ENCODE data around the gene SLC23A3. TPM values are rescaled to one million over a fixed set of nuclear protein-coding genes. Genes with fewer than 3 reads are reported as not detected.

The SLC23A3 gene
- total and polyA plus RNA-seq, 10 of the 15 experiments (the other 5 are each of a cell fraction or from before 2014, with no cell fraction given), result 0.07 to 1.0 (median 0.40) TPM; not detected in 1

DNA sequence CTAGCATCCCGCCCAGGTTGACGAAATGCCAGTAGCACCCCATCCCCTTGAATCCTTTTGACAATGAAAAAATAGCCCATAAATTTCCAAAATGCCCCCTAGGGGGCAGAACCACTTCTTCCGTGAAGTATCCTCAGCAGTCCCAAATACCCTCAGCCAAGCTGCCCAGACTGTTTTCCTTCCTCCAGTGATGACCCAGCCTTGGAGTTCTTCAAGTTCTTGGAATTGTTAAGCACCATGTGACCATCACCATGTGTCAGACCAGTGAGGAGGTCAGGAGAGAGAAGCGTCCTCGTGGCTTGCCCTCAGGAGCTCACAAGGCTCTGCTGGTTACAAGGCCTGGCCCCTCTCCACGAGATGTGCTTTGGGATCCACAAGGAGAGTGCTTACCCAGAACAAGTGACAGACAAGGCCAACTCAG, 1.4 kb upstream of the SLC23A3 start:
- peaks cover 4 to 9% of the 10 kb centered on the region in 2 experiments for H3K36me3 ChIP-seq (ENCODE audit: control insufficient read depth in 2 of 2, insufficient read depth in 2 of 2, low read length in 1 of 2)
- ChIA-PET SMC1A (ENCODE audit: uncharacterized antibody, unreplicated experiment) (interaction anchor here (0.8 to 2.9 kb wide), 10 partner anchors 8 to 149 kb away, joined by 3 to 20 read pairs (median 4); no protein-coding TSS in a partner anchor), CTCF (interaction anchor here (0.7 to 5.6 kb wide), 27 partner anchors 8 to 186 kb away, joined by 3 to 48 read pairs (median 7); partner anchors contain the start of genes DNAJB2, GLB1L, STK16 and ZFAND2B), RAD21 (ENCODE audit: unreplicated experiment) (interaction anchor here (1.0 to 4.1 kb wide), 8 partner anchors 36 to 128 kb away, joined by 3 to 33 read pairs (median 4); partner anchors contain the start of genes GLB1L, STK16, TUBA4A and TUBA4B), POLR2A (interaction anchor here (0.7 to 1.6 kb wide), 3 partner anchors 40 to 180 kb away, joined by 3 to 11 read pairs (median 4); no protein-coding TSS in a partner anchor)
- BruUV-seq (replicated peaks), result no TSS peak
- no peak overlapping the region for H3K4me2 ChIP-seq (ENCODE audit: control insufficient read depth, insufficient read depth)
- H3K9ac ChIP-seq (ENCODE audit: control insufficient read depth, insufficient read depth, low read length), result no peak overlapping the region
- H3K79me2 ChIP-seq (ENCODE audit: control insufficient read depth, insufficient read depth, low read length), result peaks cover 9% of the 10 kb centered on the region
- no peaks in the 10 kb centered on the region for H3K27me3 ChIP-seq (replicated peaks in 1 of 2; ENCODE audit: control insufficient read depth in 2 of 2, insufficient read depth in 2 of 2, low read length in 1 of 2)
- no peaks in the 10 kb centered on the region; the same call in 1 of the 2 replicates for H3K4me1 ChIP-seq (ENCODE audit: control insufficient read depth, insufficient read depth, low read length)
- peak; percentile 78 for FAIRE-seq
- no peak for DNase-seq (ENCODE audit: low read depth, low spot score)
- ATAC-seq, result peak; percentile 61
- H2AFZ ChIP-seq (ENCODE audit: control insufficient read depth, low read depth, low read length), result no peak overlapping the region
- no peaks in the 10 kb centered on the region for H4K20me1 ChIP-seq (ENCODE audit: control insufficient read depth, insufficient read depth)
- H3K27ac ChIP-seq (ENCODE audit: control insufficient read depth, insufficient read depth), result no peak overlapping the region
- H3K4me3 ChIP-seq, result no peak overlapping the region
- intact Hi-C loops (cut with micrococcal nuclease; ENCODE audit: unreplicated experiment) (no loop called here), in situ Hi-C loops (cut with MboI) (loop anchor here (5.0 kb wide), 1 partner anchor 36 kb away; the partner anchor contains the start of gene ZFAND2B)
- 53% methylated on average over 6 of the region's 6 CpGs for WGBS (ENCODE audit: insufficient coverage, insufficient replicate concordance, low lambda C conversion rate, missing lambda C conversion rate)
- no peaks in the 10 kb centered on the region for H3K9me3 ChIP-seq (replicated peaks; ENCODE audit: control insufficient read depth, insufficient read depth, low read length)
- no peak for TF ChIP-seq BACH1 (IDR thresholded peaks at IDR 0.05; ENCODE audit: borderline replicate concordance)
- no peak for TF ChIP-seq HDAC6 (IDR thresholded peaks at IDR 0.05; ENCODE audit: unreplicated experiment)
- TF ChIP-seq CEBPB (IDR thresholded peaks at IDR 0.05; ENCODE audit: borderline replicate concordance in 1 of 2, low read depth in 2 of 2, low read length in 2 of 2), result no peak
- TF ChIP-seq, protein P1, sequence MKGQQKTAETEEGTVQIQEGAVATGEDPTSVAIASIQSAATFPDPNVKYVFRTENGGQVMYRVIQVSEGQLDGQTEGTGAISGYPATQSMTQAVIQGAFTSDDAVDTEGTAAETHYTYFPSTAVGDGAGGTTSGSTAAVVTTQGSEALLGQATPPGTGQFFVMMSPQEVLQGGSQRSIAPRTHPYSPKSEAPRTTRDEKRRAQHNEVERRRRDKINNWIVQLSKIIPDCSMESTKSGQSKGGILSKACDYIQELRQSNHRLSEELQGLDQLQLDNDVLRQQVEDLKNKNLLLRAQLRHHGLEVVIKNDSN (IDR thresholded peaks at IDR 0.05; ENCODE audit: borderline replicate concordance, extremely low read length, insufficient read depth, low read depth, low read length), result no peak
- TF ChIP-seq, protein P2, sequence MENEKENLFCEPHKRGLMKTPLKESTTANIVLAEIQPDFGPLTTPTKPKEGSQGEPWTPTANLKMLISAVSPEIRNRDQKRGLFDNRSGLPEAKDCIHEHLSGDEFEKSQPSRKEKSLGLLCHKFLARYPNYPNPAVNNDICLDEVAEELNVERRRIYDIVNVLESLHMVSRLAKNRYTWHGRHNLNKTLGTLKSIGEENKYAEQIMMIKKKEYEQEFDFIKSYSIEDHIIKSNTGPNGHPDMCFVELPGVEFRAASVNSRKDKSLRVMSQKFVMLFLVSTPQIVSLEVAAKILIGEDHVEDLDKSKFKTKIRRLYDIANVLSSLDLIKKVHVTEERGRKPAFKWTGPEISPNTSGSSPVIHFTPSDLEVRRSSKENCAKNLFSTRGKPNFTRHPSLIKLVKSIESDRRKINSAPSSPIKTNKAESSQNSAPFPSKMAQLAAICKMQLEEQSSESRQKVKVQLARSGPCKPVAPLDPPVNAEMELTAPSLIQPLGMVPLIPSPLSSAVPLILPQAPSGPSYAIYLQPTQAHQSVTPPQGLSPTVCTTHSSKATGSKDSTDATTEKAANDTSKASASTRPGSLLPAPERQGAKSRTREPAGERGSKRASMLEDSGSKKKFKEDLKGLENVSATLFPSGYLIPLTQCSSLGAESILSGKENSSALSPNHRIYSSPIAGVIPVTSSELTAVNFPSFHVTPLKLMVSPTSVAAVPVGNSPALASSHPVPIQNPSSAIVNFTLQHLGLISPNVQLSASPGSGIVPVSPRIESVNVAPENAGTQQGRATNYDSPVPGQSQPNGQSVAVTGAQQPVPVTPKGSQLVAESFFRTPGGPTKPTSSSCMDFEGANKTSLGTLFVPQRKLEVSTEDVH (IDR thresholded peaks at IDR 0.05; ENCODE audit: low read depth, partially characterized antibody), result no peak
- TF ChIP-seq SMC3 (IDR thresholded peaks at IDR 0.05; ENCODE audit: borderline replicate concordance, low read length), result peak; percentile 39; the same call in 1 of the 2 replicates
- no peak for TF ChIP-seq HDAC2 (IDR thresholded peaks at IDR 0.05)
- peak; percentile 52 for TF ChIP-seq RAD21 (IDR thresholded peaks at IDR 0.05; ENCODE audit: insufficient read depth, low read depth, low read length)
- TF ChIP-seq NFYA (IDR thresholded peaks at IDR 0.05; ENCODE audit: borderline replicate concordance, low read depth, low read length), result no peak
- TF ChIP-seq, protein P3, sequence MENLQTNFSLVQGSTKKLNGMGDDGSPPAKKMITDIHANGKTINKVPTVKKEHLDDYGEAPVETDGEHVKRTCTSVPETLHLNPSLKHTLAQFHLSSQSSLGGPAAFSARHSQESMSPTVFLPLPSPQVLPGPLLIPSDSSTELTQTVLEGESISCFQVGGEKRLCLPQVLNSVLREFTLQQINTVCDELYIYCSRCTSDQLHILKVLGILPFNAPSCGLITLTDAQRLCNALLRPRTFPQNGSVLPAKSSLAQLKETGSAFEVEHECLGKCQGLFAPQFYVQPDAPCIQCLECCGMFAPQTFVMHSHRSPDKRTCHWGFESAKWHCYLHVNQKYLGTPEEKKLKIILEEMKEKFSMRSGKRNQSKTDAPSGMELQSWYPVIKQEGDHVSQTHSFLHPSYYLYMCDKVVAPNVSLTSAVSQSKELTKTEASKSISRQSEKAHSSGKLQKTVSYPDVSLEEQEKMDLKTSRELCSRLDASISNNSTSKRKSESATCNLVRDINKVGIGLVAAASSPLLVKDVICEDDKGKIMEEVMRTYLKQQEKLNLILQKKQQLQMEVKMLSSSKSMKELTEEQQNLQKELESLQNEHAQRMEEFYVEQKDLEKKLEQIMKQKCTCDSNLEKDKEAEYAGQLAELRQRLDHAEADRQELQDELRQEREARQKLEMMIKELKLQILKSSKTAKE (IDR thresholded peaks at IDR 0.05; ENCODE audit: low read depth, poor library complexity, severe bottlenecking), result no peak
- 0 out of 2 replicates have a peak, but pooled peaks have one; percentile 33 for TF ChIP-seq POLR2A (IDR thresholded peaks at IDR 0.05; ENCODE audit: low read depth, low read length)
- no peak for TF ChIP-seq CBX3 (IDR thresholded peaks at IDR 0.05; ENCODE audit: borderline replicate concordance, low read depth)
- TF ChIP-seq PAX8 (IDR thresholded peaks at IDR 0.05), result no peak
- TF ChIP-seq, protein P4, sequence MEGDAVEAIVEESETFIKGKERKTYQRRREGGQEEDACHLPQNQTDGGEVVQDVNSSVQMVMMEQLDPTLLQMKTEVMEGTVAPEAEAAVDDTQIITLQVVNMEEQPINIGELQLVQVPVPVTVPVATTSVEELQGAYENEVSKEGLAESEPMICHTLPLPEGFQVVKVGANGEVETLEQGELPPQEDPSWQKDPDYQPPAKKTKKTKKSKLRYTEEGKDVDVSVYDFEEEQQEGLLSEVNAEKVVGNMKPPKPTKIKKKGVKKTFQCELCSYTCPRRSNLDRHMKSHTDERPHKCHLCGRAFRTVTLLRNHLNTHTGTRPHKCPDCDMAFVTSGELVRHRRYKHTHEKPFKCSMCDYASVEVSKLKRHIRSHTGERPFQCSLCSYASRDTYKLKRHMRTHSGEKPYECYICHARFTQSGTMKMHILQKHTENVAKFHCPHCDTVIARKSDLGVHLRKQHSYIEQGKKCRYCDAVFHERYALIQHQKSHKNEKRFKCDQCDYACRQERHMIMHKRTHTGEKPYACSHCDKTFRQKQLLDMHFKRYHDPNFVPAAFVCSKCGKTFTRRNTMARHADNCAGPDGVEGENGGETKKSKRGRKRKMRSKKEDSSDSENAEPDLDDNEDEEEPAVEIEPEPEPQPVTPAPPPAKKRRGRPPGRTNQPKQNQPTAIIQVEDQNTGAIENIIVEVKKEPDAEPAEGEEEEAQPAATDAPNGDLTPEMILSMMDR (IDR thresholded peaks at IDR 0.05 in 2 of 3, conservative IDR thresholded peaks at IDR 0.05 in 1 of 3; ENCODE audit: control insufficient read depth in 2 of 3, extremely low read depth in 1 of 3, insufficient read depth in 1 of 3, low read depth in 3 of 3, low read length in 3 of 3), result peak; percentile 65 to 77 (median 65)
- no peak for TF ChIP-seq CHD1 (IDR thresholded peaks at IDR 0.05; ENCODE audit: low read depth, low read length)
- TF ChIP-seq EED (IDR thresholded peaks at IDR 0.05; ENCODE audit: low read depth), result no peak
